GM12873 (cell line): ENCODE data around the gene NRXN3.

Experiments used
- CTCF ChIP-seq: IDR thresholded peaks from 2 replicates; pipeline ENCODE4 v1.5.1; 2012; ENCODE audit warnings: low read depth, mild to moderate bottlenecking, moderate library complexity, low read length, control low read depth; ENCODE audit not compliant: insufficient read depth; ENCODE audit errors: missing control alignments

The NRXN3 gene

DNA sequence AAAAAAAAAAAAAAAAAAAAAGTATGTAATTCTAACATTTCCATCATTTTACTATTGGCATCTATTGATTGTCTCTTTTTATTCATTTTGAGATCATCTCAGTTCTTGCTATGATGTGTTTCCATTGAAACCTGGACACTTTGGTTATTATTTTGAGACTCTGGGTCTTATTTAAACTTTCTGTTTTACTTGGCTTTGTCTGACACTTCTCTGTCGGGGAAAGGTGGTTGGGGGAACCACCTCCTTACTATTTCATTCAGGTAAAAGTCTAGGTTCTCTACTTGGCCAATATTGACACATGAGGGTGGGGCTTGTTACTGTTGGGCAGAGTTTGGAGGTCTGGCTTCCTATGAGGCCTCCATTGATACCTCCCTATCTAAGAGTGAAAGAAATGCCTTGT, 228.0 kb downstream of the NRXN3 start:
- no peak for TF ChIP-seq CTCF

DNA sequence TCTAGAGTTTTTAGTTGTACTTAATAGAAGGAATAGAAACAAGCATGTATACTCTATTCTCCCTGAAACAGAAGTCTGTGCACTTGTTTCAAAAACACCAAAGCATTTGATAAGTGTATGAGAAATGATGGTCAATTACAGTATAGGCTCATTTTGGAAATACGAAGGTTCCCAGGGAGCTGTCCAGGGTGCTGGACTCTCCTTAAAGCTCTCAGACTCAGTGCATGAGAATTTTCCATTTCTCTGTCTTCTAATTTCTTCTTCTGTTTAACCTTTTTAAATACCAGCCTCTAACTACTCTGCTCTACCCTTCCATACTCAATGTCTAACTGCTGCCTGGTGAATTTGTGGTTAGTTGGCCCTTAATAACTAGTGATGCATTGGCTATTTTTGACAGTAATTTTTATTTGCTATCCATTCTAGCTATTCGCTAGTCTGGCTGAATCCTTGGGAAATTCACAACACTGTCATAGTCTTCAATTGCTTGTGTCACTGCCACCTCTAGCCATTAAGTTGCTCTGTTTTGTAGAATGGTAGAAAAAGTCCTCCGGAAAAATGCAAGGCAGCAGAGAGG, 229.2 kb downstream of the NRXN3 start:
- no peak for TF ChIP-seq CTCF

GRCh38 chr14:78401866-78402265, 231.7 kb downstream of the NRXN3 start:
- no peak for TF ChIP-seq CTCF

GRCh38 chr14:78403278-78403815, 233.2 kb downstream of the NRXN3 start:
- TF ChIP-seq CTCF: no peak

GRCh38 chr14:78405079-78405856, 235.1 kb downstream of the NRXN3 start:
- TF ChIP-seq CTCF: no peak

DNA sequence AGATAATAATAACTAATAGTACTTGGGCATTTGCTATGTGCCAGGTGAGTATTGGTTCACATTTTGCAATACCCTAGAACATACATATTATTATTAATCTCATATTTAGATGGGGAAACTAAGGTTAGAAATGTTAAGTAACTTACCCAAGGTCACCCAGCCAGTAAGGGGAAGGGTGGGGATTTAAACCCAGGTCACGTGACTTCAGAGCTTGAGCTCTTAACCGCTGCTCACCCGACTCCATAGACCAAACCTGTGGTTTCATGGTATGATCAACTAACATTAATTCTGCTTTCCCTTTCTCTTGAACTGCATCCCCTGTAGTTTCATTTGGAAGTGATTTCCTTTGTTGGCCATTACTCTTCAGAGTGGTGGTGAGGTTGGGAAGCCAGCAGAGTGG, 242.3 kb downstream of the NRXN3 start:
- TF ChIP-seq CTCF: no peak

GRCh38 chr14:78414172-78414571, 244.0 kb downstream of the NRXN3 start:
- no peak for TF ChIP-seq CTCF
